ENCODE data around the gene ANKRD9.
A peak's percentile ranks its signal among the peaks of the same experiment; 100 is the strongest.
"Not testable (repeated sequence)": the region's sequence is repeated elsewhere in the genome, so short reads cannot be mapped to it uniquely, and the experiment has no call there.

The ANKRD9 gene

GRCh38 chr14:102523569-102524450 is 14.2 kb upstream of the ANKRD9 start:
- Mint-ChIP-seq H3K27me3 (ENCODE audit: low read depth, poor library complexity) (peaks cover 11% of the 10 kb centered on the region), H3K4me3 (no peak overlapping the region), H3K4me1 (peaks cover 25% of the 10 kb centered on the region), H3K9me3 (no peaks in the 10 kb centered on the region), H3K27ac (no peak overlapping the region), H3K36me3 (ENCODE audit: low read depth) (no peaks in the 10 kb centered on the region)
- no peak for DNase-seq
- no peak for TF ChIP-seq CTCF (IDR thresholded peaks at IDR 0.05)

- H3K36me3 Mint-ChIP-seq (ENCODE audit: low read depth), result no peaks in the 10 kb centered on the region
- H3K27me3 Mint-ChIP-seq (ENCODE audit: low read depth, poor library complexity), result peaks cover 13% of the 10 kb centered on the region
- H3K27ac Mint-ChIP-seq, result peak overlapping the region; percentile 31
- H3K4me1 Mint-ChIP-seq, result peaks cover 25% of the 10 kb centered on the region
- DNase-seq, result no peak
- no peak overlapping the region for H3K4me3 Mint-ChIP-seq
- no peak for TF ChIP-seq CTCF (IDR thresholded peaks at IDR 0.05)
- no peaks in the 10 kb centered on the region for H3K9me3 Mint-ChIP-seq
These were observed 13.6 kb upstream of the ANKRD9 start for GRCh38 chr14:102523200-102523568.

- DNase-seq; H3K27ac Mint-ChIP-seq; H3K36me3 Mint-ChIP-seq (ENCODE audit: low read depth); H3K9me3 Mint-ChIP-seq; H3K4me3 Mint-ChIP-seq: not testable (repeated sequence)
- Mint-ChIP-seq H3K27me3 (ENCODE audit: low read depth, poor library complexity) (peaks cover 27% of the 10 kb centered on the region), H3K4me1 (peaks cover 12% of the 10 kb centered on the region)
These were observed 10.1 kb upstream of the ANKRD9 start for GRCh38 chr14:102519709-102520108.

- Mint-ChIP-seq H3K27ac (no peak overlapping the region), H3K4me1 (peaks cover 4% of the 10 kb centered on the region), H3K27me3 (ENCODE audit: low read depth, poor library complexity) (peaks cover 32% of the 10 kb centered on the region), H3K36me3 (ENCODE audit: low read depth) (no peaks in the 10 kb centered on the region), H3K4me3 (peak overlapping the region; percentile 82), H3K9me3 (no peaks in the 10 kb centered on the region)
- no peak for TF ChIP-seq CTCF (IDR thresholded peaks at IDR 0.05)
- no peak for DNase-seq
These were observed 8.6 kb upstream of the ANKRD9 start for GRCh38 chr14:102518063-102518648.

GRCh38 chr14:102517392-102518062 is 8.0 kb upstream of the ANKRD9 start:
- Mint-ChIP-seq H3K27ac (no peak overlapping the region), H3K36me3 (ENCODE audit: low read depth) (no peaks in the 10 kb centered on the region), H3K9me3 (no peaks in the 10 kb centered on the region), H3K27me3 (ENCODE audit: low read depth, poor library complexity) (peaks cover 29% of the 10 kb centered on the region), H3K4me3 (peak overlapping the region; percentile 82), H3K4me1 (peaks cover 1% of the 10 kb centered on the region)
- no peak for DNase-seq
- TF ChIP-seq CTCF (IDR thresholded peaks at IDR 0.05), result no peak

Data from nephron progenitor cell (in vitro differentiated cells).